HG02759 (cell line): ENCODE data around the gene GIMAP4.
"Not testable (repeated sequence)": the region's sequence is repeated elsewhere in the genome, so short reads cannot be mapped to it uniquely, and the experiment has no call there.

Experiments used
- ATAC-seq: cut with Tn5 transposase; IDR thresholded peaks from one replicate; pipeline ENCODE4 v1.9.1; 2021; ENCODE audit warnings: mild to moderate bottlenecking, moderate library complexity; ENCODE audit not compliant: unreplicated experiment

GIMAP4 gene

GRCh38 chr7:150567169-150567568 lies at the start of gene GIMAP4:
GIMAP4 (plus strand) TSS chr7:150567390; CDS start chr7:150569902, 2,512 bp downstream.
- ATAC-seq: no peak

GRCh38 chr7:150519310-150519709 lies 47.9 kb upstream of the GIMAP4 start:
- no peak for ATAC-seq

- no peak for ATAC-seq
These were observed 47.0 kb upstream of the GIMAP4 start for GRCh38 chr7:150520145-150520544.

GRCh38 chr7:150522931-150523330 lies 44.3 kb upstream of the GIMAP4 start:
- ATAC-seq: not testable (repeated sequence)

GRCh38 chr7:150524018-150524417 lies 43.2 kb upstream of the GIMAP4 start:
- ATAC-seq: no peak

GRCh38 chr7:150531704-150532103 lies 35.5 kb upstream of the GIMAP4 start:
- ATAC-seq: no peak

- no peak for ATAC-seq
These were observed 28.9 kb upstream of the GIMAP4 start for GRCh38 chr7:150538259-150538658.

- no peak for ATAC-seq
These were observed 14.0 kb upstream of the GIMAP4 start for GRCh38 chr7:150553163-150553562.

GRCh38 chr7:150556521-150557138 lies 10.6 kb upstream of the GIMAP4 start:
- no peak for ATAC-seq

GRCh38 chr7:150560486-150560885 lies 6.7 kb upstream of the GIMAP4 start:
- ATAC-seq: no peak

- no peak for ATAC-seq
These were observed 4.3 kb upstream of the GIMAP4 start for GRCh38 chr7:150562919-150563318.

GRCh38 chr7:150564006-150564405 lies 3.2 kb upstream of the GIMAP4 start:
- ATAC-seq: no peak

- ATAC-seq: no peak
These were observed 2.6 kb upstream of the GIMAP4 start for GRCh38 chr7:150564566-150564965.

GRCh38 chr7:150565239-150565638 lies 2.0 kb upstream of the GIMAP4 start:
- no peak for ATAC-seq

GRCh38 chr7:150566123-150566522 lies 1.1 kb upstream of the GIMAP4 start:
- no peak for ATAC-seq

GRCh38 chr7:150566572-150566971 lies 618 bp upstream of the GIMAP4 start:
- no peak for ATAC-seq

- ATAC-seq: no peak
These were observed 696 bp downstream of the GIMAP4 start for GRCh38 chr7:150567871-150568301.

- no peak for ATAC-seq
These were observed 1.5 kb downstream of the GIMAP4 start for GRCh38 chr7:150568714-150569113.

- ATAC-seq: no peak
These were observed 2.2 kb downstream of the GIMAP4 start for GRCh38 chr7:150569245-150569955.

- ATAC-seq: no peak
These were observed 3.6 kb downstream of the GIMAP4 start for GRCh38 chr7:150570556-150571465.

GRCh38 chr7:150572496-150572895 lies 5.3 kb downstream of the GIMAP4 start:
- no peak for ATAC-seq
